GM18505 (cell line): ENCODE data around the gene NRCAM.
"Not testable (repeated sequence)": the region's sequence is repeated elsewhere in the genome, so short reads cannot be mapped to it uniquely, and the experiment has no call there.

Experiments
- ATAC-seq: cut with Tn5 transposase; IDR thresholded peaks from one replicate; pipeline ENCODE4 v1.9.1; 2021; ENCODE audit not compliant: unreplicated experiment
- POLR2A ChIP-seq: IDR thresholded peaks from 4 replicates; pipeline ENCODE4 v1.6.1; 2011; ENCODE audit warnings: borderline replicate concordance; ENCODE audit not compliant: insufficient read depth, insufficient read length; ENCODE audit errors: extremely low read depth

NRCAM gene

GRCh38 chr7:108479751-108480150, 23.5 kb upstream of the NRCAM start:
- no peak for ATAC-seq
- TF ChIP-seq POLR2A = no peak

GRCh38 chr7:108479118-108479517, 22.9 kb upstream of the NRCAM start:
- ATAC-seq = no peak
- no peak for TF ChIP-seq POLR2A

- no peak for ATAC-seq
- TF ChIP-seq POLR2A = no peak
Measured at GRCh38 chr7:108468246-108468645, 12.0 kb upstream of the NRCAM start.

GRCh38 chr7:108467391-108467790, 11.2 kb upstream of the NRCAM start:
- TF ChIP-seq POLR2A = no peak
- ATAC-seq = no peak

GRCh38 chr7:108466322-108466721, 10.1 kb upstream of the NRCAM start:
- not testable (repeated sequence) for ATAC-seq

GRCh38 chr7:108464743-108465142, 8.5 kb upstream of the NRCAM start:
- no peak for ATAC-seq
- TF ChIP-seq POLR2A = no peak

- ATAC-seq = no peak
- no peak for TF ChIP-seq POLR2A
Measured at GRCh38 chr7:108463613-108464012, 7.4 kb upstream of the NRCAM start.

GRCh38 chr7:108461840-108462239, 5.6 kb upstream of the NRCAM start:
- ATAC-seq = no peak
- no peak for TF ChIP-seq POLR2A

GRCh38 chr7:108460964-108461363, 4.7 kb upstream of the NRCAM start:
- no peak for TF ChIP-seq POLR2A
- ATAC-seq = no peak

GRCh38 chr7:108459922-108460551, 3.8 kb upstream of the NRCAM start:
- no peak for ATAC-seq
- TF ChIP-seq POLR2A = no peak

- no peak for ATAC-seq
- TF ChIP-seq POLR2A = no peak
Measured at GRCh38 chr7:108457871-108458270, 1.6 kb upstream of the NRCAM start.

GRCh38 chr7:108456845-108457540, 757 bp upstream of the NRCAM start:
- ATAC-seq = no peak
- TF ChIP-seq POLR2A = no peak

- TF ChIP-seq POLR2A = no peak
- peak; percentile 25 for ATAC-seq
Measured at GRCh38 chr7:108455551-108455997, 662 bp downstream of the NRCAM start.

GRCh38 chr7:108454674-108455550, 1.3 kb downstream of the NRCAM start:
- ATAC-seq = no peak
- TF ChIP-seq POLR2A = no peak

GRCh38 chr7:108454317-108454673, 1.9 kb downstream of the NRCAM start:
- no peak for ATAC-seq
- no peak for TF ChIP-seq POLR2A

- ATAC-seq = no peak
- no peak for TF ChIP-seq POLR2A
Measured at GRCh38 chr7:108453320-108453719, 2.9 kb downstream of the NRCAM start.
